Activated CD8-positive, alpha-beta T cell treated with anti-CD3 and anti-CD28 coated beads for 36 hours (primary cell): ENCODE results near the gene RYR2. TPM values are rescaled to one million over a fixed set of nuclear protein-coding genes. Genes with fewer than 3 reads are reported as not detected.

ENCODE experiments used
- ATAC-seq: fragments of 200-7000 bp; cut with Tn5 transposase; one replicate; pipeline ENCODE4 v1.10.0; 2021; ENCODE audit warnings: mild to moderate bottlenecking, moderate library complexity
- CTCF ChIA-PET: fragments of 350-600 bp; sonication (Branson Sonifier 250); formaldehyde crosslinking; loops from one replicate; lab custom pipeline; 2021; ENCODE audit warnings: antibody characterized with exemption; lab: Charles Lee
- POLR2A ChIA-PET: fragments of 350-600 bp; sonication (Branson Sonifier 250); formaldehyde crosslinking; loops from one replicate; lab custom pipeline; 2021; ENCODE audit warnings: antibody characterized with exemption; lab: Charles Lee
- DNase-seq: peaks from one replicate; pipeline ENCODE4 v3.0.0-alpha.2; 2020
- H3K27ac Mint-ChIP-seq: one replicate; pipeline ENCODE4 v1.8.0; 2021; ENCODE audit warnings: mild to moderate bottlenecking, mixed read lengths
- H3K27me3 Mint-ChIP-seq: one replicate; pipeline ENCODE4 v1.8.0; 2021; ENCODE audit warnings: mixed read lengths
- H3K36me3 Mint-ChIP-seq: one replicate; pipeline ENCODE4 v1.8.0; 2021; ENCODE audit warnings: low read depth, mixed read lengths
- H3K4me1 Mint-ChIP-seq: one replicate; pipeline ENCODE4 v1.8.0; 2021; ENCODE audit warnings: low read depth, mixed read lengths
- H3K4me3 Mint-ChIP-seq: one replicate; pipeline ENCODE4 v1.8.0; 2021; ENCODE audit warnings: mild to moderate bottlenecking, moderate library complexity, mixed read lengths
- H3K9me3 Mint-ChIP-seq: one replicate; pipeline ENCODE4 v1.8.0; 2021; ENCODE audit warnings: mixed read lengths
- CTCF ChIP-seq: fragments of 200-600 bp; IDR thresholded peaks from one replicate; pipeline ENCODE4 v1.8.0; 2022; ENCODE audit warnings: antibody characterized with exemption, mild to moderate bottlenecking
- intact Hi-C: fragments of 100-400 bp; cut with micrococcal nuclease; formaldehyde crosslinking; loops from one replicate; pipeline ENCODE4 v1.10.0; 2022
- total RNA-seq, 2 experiments: library from RNA; stranded (reverse); gene quantifications; one replicate each; pipeline ENCODE4 v1.2.3, GENCODE V29; 2021

The RYR2 gene
- total RNA-seq, 2 experiments from 2014 or later: 0.02 TPM

DNA sequence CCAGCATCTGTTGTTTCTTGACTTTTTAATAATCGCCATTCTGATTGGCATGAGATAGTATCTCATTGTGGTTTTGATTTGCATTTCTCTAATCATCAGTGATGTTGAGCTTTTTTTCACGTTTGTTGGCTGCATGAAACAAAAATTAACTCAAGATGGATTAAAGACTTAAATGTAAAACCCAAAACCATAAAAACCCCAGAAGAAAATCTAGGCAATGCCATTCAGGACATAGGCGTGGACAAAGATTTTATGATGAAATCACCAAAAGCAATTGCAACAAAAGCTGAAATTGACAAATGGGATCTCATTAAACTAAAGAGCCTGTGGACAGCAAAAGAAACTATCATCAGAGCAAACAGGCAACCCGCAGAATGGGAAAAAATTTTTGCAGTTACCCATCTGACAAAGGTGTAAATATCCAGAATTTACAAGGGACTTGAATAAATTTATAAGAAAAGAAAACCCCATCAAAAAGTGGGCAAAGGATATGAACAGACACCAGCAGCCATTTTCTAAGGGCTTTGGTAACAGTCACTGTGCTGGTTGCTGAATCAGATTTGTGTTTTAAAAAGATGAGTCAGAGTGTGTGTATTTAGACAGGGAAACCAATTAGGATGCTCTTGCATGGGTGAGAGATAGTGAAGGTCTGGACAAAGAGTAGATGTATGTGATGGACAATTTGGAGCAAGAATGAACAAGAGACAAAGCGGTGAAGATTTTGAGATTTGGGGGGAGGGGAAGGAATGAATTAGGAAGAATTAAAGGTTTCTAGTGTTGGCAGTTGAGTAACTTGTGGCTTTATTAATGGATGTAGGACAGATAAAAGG is 110.7 kb downstream of the RYR2 start:
- no peak for ATAC-seq
- Mint-ChIP-seq H3K36me3 (no peaks in the 10 kb centered on the region), H3K9me3 (no peaks in the 10 kb centered on the region), H3K4me3 (no peak overlapping the region), H3K27ac (no peak overlapping the region), H3K4me1 (no peaks in the 10 kb centered on the region), H3K27me3 (peaks cover 4% of the 10 kb centered on the region)
- DNase-seq: no peak
- intact Hi-C loops: no loop called here
- no peak for TF ChIP-seq CTCF
- ChIA-PET CTCF (no interaction called here), POLR2A (no interaction called here)

DNA sequence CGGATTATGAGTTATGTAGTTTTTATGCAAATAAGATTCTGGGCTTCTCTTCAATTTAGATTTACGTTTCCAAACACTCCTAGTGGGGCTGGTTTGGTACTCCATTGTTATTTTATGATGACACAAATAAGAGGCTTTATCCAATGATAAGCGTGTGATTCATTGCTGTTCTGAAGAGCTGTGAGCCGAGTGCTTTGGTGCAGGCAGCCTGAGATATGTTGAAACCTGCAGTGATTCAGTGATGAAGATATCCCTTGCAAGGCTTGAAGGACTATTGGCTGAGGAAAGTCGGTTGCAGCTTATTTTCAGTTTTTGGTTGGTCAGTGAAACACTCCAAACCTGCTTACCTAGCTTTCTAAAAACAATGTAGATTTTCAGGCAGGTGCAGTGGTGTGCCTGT is 112.2 kb downstream of the RYR2 start:
- POLR2A ChIA-PET: interaction anchor here (1.0 kb wide), 1 partner anchor 12 kb away, joined by 3 read pairs; no protein-coding TSS in a partner anchor
- Mint-ChIP-seq H3K36me3 (no peaks in the 10 kb centered on the region), H3K4me1 (no peaks in the 10 kb centered on the region), H3K9me3 (no peaks in the 10 kb centered on the region), H3K27ac (no peak overlapping the region), H3K4me3 (no peak overlapping the region), H3K27me3 (peaks cover 4% of the 10 kb centered on the region)
- ATAC-seq: no peak
- no peak for TF ChIP-seq CTCF
- CTCF ChIA-PET: interaction anchor here (1.1 kb wide), 1 partner anchor 14 kb away, joined by 3 read pairs; no protein-coding TSS in a partner anchor
- intact Hi-C loops: no loop called here
- no peak for DNase-seq

- Mint-ChIP-seq H3K36me3 (no peaks in the 10 kb centered on the region), H3K4me3 (no peak overlapping the region), H3K9me3 (no peaks in the 10 kb centered on the region), H3K27ac (no peak overlapping the region), H3K4me1 (no peaks in the 10 kb centered on the region), H3K27me3 (peaks cover 5% of the 10 kb centered on the region)
- TF ChIP-seq CTCF: no peak
- ChIA-PET POLR2A (no interaction called here), CTCF (no interaction called here)
- intact Hi-C loops: no loop called here
- DNase-seq: no peak
- ATAC-seq: no peak
Observed at GRCh38 chr1:237164406-237165352, 122.7 kb downstream of the RYR2 start.

DNA sequence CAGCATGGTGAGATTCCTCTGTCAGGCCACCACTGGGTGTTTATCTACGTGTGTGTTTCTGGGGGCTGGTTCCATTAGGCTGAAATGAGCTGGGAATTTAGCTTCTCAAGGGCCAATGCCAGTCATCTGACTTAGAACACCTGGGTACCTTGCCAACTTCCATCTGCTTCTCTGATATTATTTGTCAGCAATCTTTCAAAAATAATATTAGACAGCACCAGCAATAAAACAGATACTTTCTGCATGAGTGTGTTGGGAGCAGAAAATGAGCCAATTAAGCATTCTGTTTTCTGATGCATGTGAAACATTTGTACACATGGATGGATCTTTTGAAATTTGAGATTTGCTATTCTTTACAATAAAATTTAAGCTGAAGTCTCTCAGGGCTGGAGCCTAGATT is 124.1 kb downstream of the RYR2 start:
- TF ChIP-seq CTCF: no peak
- no peaks in the 10 kb centered on the region for H3K9me3 Mint-ChIP-seq
- no peaks in the 10 kb centered on the region for H3K36me3 Mint-ChIP-seq
- H3K4me3 Mint-ChIP-seq: no peak overlapping the region
- CTCF ChIA-PET: no interaction called here
- intact Hi-C loops: no loop called here
- POLR2A ChIA-PET: interaction anchor here (0.8 kb wide), 1 partner anchor 12 kb away, joined by 3 read pairs; no protein-coding TSS in a partner anchor
- ATAC-seq (no peak), DNase-seq (no peak)
- no peak overlapping the region for H3K27ac Mint-ChIP-seq
- no peaks in the 10 kb centered on the region for H3K4me1 Mint-ChIP-seq
- peaks cover 7% of the 10 kb centered on the region for H3K27me3 Mint-ChIP-seq
